Trophoblast cell (in vitro differentiated cells and primary cell): ENCODE results near the gene TPD52L2.

Experiments
- DNase-seq, 2 donors: peaks; one replicate each; pipeline ENCODE4 v3.0.0-alpha.2; 2016
- H2AFZ ChIP-seq: 2 replicates; pipeline ENCODE4 v1.6.1; 2013; ENCODE audit warnings: low read length, moderate library complexity, mild to moderate bottlenecking; ENCODE audit not compliant: insufficient read depth, poor library complexity
- H2AK5ac ChIP-seq: 2 replicates; pipeline ENCODE4 v1.6.1; 2013; ENCODE audit warnings: mild to moderate bottlenecking, low read length
- H2BK120ac ChIP-seq: 2 replicates; pipeline ENCODE4 v1.6.1; 2013; ENCODE audit warnings: low read length, mild to moderate bottlenecking, moderate library complexity; ENCODE audit not compliant: insufficient read depth, poor library complexity
- H2BK12ac ChIP-seq: 2 replicates; pipeline ENCODE4 v1.6.1; 2013; ENCODE audit warnings: mild to moderate bottlenecking, low read length, moderate library complexity
- H2BK5ac ChIP-seq: 2 replicates; pipeline ENCODE4 v1.6.1; 2013; ENCODE audit warnings: low read length, low read depth, moderate library complexity, mild to moderate bottlenecking; ENCODE audit not compliant: poor library complexity
- H3K14ac ChIP-seq: 2 replicates; pipeline ENCODE4 v1.6.1; 2013; ENCODE audit warnings: mild to moderate bottlenecking, low read length
- H3K18ac ChIP-seq: 2 replicates; pipeline ENCODE4 v1.6.1; 2013; ENCODE audit warnings: mild to moderate bottlenecking, low read length
- H3K23ac ChIP-seq: 2 replicates; pipeline ENCODE4 v1.6.1; 2013; ENCODE audit warnings: low read length
- H3K27ac ChIP-seq: 2 replicates; pipeline ENCODE4 v1.5.1; 2013; ENCODE audit warnings: low read depth, mild to moderate bottlenecking, inconsistent platforms, low read length, moderate library complexity
- H3K27me3 ChIP-seq: 2 replicates; pipeline ENCODE4 v1.6.1; 2013; ENCODE audit warnings: inconsistent platforms, mild to moderate bottlenecking, low read length, moderate library complexity; ENCODE audit not compliant: insufficient read depth
- H3K36me3 ChIP-seq, 2 experiments: 1 replicate in 1 of 2; 2 replicates in 1 of 2; pipeline ENCODE4 v1.6.1; 2013; ENCODE audit warnings: low read length in 2 of 2, mild to moderate bottlenecking in 2 of 2, moderate library complexity in 1 of 2; ENCODE audit not compliant: insufficient read depth in 2 of 2, control insufficient read depth in 1 of 2
- H3K4ac ChIP-seq: 2 replicates; pipeline ENCODE4 v1.6.1; 2013; ENCODE audit warnings: low read depth, mild to moderate bottlenecking, low read length, moderate library complexity
- H3K4me1 ChIP-seq, 2 experiments: 1 replicate in 1 of 2; 2 replicates in 1 of 2; pipeline ENCODE4 v1.6.1; 2013; ENCODE audit warnings: low read length in 2 of 2, mild to moderate bottlenecking in 2 of 2, moderate library complexity in 1 of 2; ENCODE audit not compliant: insufficient read depth in 2 of 2, control insufficient read depth in 1 of 2
- H3K4me2 ChIP-seq: 2 replicates; pipeline ENCODE4 v1.6.1; 2013; ENCODE audit warnings: inconsistent platforms, mild to moderate bottlenecking, low read length, moderate library complexity
- H3K4me3 ChIP-seq: 2 replicates; pipeline ENCODE4 v1.5.1; 2013; ENCODE audit warnings: mild to moderate bottlenecking, low read depth, low read length, inconsistent platforms
- H3K79me1 ChIP-seq: one replicate; pipeline ENCODE4 v1.6.1; 2013; ENCODE audit warnings: low read length
- H3K79me2 ChIP-seq: 2 replicates; pipeline ENCODE4 v1.6.1; 2013; ENCODE audit warnings: low read length, mild to moderate bottlenecking; ENCODE audit not compliant: control insufficient read depth, insufficient read depth, poor library complexity
- H3K9ac ChIP-seq: 2 replicates; pipeline ENCODE4 v1.6.1; 2013; ENCODE audit warnings: mild to moderate bottlenecking, low read length
- H3K9me3 ChIP-seq: 2 replicates; pipeline ENCODE4 v1.6.1; 2013; ENCODE audit warnings: low read depth, mild to moderate bottlenecking, control low read depth, inconsistent platforms, low read length; ENCODE audit not compliant: insufficient read depth
- H4K12ac ChIP-seq: 2 replicates; pipeline ENCODE4 v1.6.1; 2013; ENCODE audit warnings: low read depth, mild to moderate bottlenecking, low read length, moderate library complexity
- H4K8ac ChIP-seq: 2 replicates; pipeline ENCODE4 v1.6.1; 2013; ENCODE audit warnings: low read depth, mild to moderate bottlenecking, low read length, moderate library complexity
- H4K91ac ChIP-seq: one replicate; pipeline ENCODE4 v1.6.1; 2013; ENCODE audit warnings: low read depth, mild to moderate bottlenecking, low read length, moderate library complexity
- WGBS: extraction: QIAGEN DNeasy Blood & Tissue Kit; methylation state at CpG from one replicate; pipeline ENCODE4 v1.1.7; 2013; ENCODE audit warnings: missing lambda C conversion rate; ENCODE audit not compliant: insufficient read length, insufficient coverage; ENCODE audit errors: extremely low coverage; 5-methylcytosine and 5-hydroxymethylcytosine counted together

Gene TPD52L2

DNA sequence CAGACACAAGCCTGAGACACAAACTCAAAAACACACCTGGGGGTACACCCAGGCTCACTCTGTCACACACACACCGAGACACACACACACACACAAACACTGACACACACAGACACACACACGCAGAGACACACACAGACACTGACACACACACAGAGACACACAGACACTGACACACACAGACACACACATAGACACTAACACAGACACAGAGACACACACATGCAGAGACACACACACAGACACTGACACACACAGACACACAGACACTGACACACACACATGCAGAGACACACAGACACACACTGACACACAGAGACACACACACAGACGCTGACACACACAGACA, 18.2 kb upstream of the TPD52L2 start:
- Histone ChIP-seq H3K9me3 (no peaks in the 10 kb centered on the region), H4K91ac (peak overlapping the region; percentile 69), H2BK12ac (peak overlapping the region; percentile 60), H3K79me1 (peaks cover 23% of the 10 kb centered on the region), H2BK120ac (peak overlapping the region; percentile 21), H3K9ac (no peak overlapping the region), H3K36me3 (no peaks in the 10 kb centered on the region), H3K14ac (peak overlapping the region; percentile 61), H4K8ac (no peak overlapping the region), H2AFZ (no peak overlapping the region), H2BK5ac (no peak overlapping the region), H3K79me2 (no peaks in the 10 kb centered on the region), H2AK5ac (peak overlapping the region; percentile 44), H3K23ac (no peak overlapping the region), H3K4me3 (no peak overlapping the region), H3K27me3 (no peaks in the 10 kb centered on the region), H3K4me2 (peak overlapping the region; percentile 69), H3K18ac (peak overlapping the region; percentile 12), H3K4ac (no peak overlapping the region), H4K12ac (no peak overlapping the region), H3K27ac (peak overlapping the region; percentile 55), H3K4me1 (peaks cover 24% of the 10 kb centered on the region in 2 experiments)
- no CpG with 5 or more reads among the region's 3 CpGs for WGBS
- DNase-seq = no peak

DNA sequence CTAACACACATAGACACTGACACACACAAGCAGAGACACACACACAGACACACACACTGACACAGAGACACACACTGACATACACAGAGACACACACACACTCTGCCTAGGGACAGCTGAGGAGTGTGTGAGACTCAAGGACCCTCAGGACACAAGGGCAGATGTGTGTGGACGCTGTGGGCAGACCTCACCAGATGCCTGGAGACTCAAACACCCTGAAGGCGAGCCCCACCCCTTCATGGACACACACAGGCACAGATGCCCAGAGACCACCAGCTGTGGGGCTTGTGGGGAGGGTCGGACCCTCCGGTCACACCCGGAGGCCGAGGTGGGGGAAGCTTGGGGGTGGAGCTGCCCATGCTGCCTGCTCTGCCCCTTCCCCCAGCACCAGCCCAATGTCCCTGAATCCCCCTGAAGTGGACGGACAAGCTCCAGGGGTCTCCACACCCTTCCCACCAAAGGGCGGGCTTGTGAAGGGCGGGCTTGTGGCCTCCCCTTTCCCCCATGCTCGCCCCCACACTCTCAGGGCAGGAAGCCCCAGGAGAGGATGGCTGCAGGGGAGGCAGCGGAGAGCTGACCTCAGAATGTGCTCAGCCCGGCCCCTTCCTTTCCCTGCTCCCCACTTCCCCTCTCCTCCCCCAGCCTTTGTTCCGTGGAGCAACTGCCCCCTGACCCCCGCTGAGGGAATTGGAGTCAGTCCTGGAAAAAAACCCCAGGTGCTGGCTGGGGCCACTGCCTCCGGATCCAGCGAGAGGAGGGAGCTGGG, 17.6 kb upstream of the TPD52L2 start:
- Histone ChIP-seq H3K27ac (peak overlapping the region; percentile 55), H3K23ac (no peak overlapping the region), H4K8ac (peak overlapping the region; percentile 3), H2BK12ac (peak overlapping the region; percentile 60), H3K4me3 (no peak overlapping the region), H3K9me3 (no peaks in the 10 kb centered on the region), H3K18ac (peak overlapping the region; percentile 12), H3K14ac (peak overlapping the region; percentile 61), H3K4me1 (peaks cover 24% of the 10 kb centered on the region in 2 experiments), H2AFZ (no peak overlapping the region), H3K4me2 (no peak overlapping the region), H3K36me3 (no peaks in the 10 kb centered on the region), H3K79me1 (peaks cover 23% of the 10 kb centered on the region), H4K12ac (no peak overlapping the region), H4K91ac (peak overlapping the region; percentile 69), H3K4ac (no peak overlapping the region), H3K9ac (no peak overlapping the region), H3K27me3 (no peaks in the 10 kb centered on the region), H2BK120ac (peak overlapping the region; percentile 21), H2AK5ac (peak overlapping the region; percentile 44), H2BK5ac (peak overlapping the region; percentile 13), H3K79me2 (no peaks in the 10 kb centered on the region)
- DNase-seq = no peak
- no CpG with 5 or more reads among the region's 16 CpGs for WGBS

DNA sequence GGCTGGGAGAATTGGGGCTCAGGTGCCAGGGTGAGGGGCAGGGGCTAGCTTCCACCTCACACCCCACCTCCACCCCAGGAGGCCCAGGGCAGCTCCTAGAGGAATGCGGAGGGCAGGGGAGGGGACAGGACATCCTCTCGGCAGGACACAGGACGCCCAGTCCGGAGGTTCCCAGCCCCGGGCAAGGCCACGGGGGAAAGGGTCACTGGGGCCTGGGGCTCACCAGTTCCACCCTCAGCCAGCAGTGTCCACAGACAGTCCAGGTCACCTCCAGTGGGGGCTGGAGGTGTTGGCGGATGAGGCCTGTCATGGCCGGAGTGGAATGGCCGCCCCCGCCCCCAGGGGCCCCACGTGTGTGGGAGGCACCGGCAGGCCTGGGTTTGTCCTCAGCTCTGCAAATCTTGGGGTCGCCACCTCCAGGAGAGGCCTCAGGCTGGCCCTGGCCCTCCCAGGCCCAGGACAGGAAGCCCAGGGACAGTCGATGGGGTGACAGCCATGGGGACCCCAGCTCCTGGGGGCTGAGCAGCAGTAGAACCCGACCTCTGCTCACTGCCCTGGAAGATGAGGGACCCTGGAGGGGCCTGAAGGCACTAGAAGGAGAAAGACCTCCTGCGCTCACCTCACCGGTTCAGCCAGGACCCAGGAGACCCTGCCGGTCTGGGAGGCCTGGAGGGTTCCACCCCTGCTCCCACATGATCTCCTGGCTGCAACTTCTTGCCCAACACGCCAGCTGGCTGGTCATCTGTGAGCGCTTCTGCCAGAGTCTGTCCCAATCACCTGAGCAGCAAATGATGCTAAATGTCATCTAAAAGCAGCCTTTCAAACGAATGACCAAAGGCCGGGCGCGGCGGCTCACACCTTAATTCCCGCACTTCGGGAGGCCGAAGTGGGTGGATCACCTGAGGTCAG, 16.8 kb upstream of the TPD52L2 start:
- no peak overlapping the region for H3K4me2 ChIP-seq
- no peak overlapping the region for H3K23ac ChIP-seq
- peak overlapping the region; percentile 69 for H4K91ac ChIP-seq
- H3K36me3 ChIP-seq = no peaks in the 10 kb centered on the region
- peak overlapping the region; percentile 23 for H3K4ac ChIP-seq
- no CpG with 5 or more reads among the region's 28 CpGs for WGBS
- peak overlapping the region; percentile 84 for H2AK5ac ChIP-seq
- peak overlapping the region; percentile 21 for H2BK120ac ChIP-seq
- H3K9me3 ChIP-seq = no peaks in the 10 kb centered on the region
- peak overlapping the region; percentile 14 for H4K8ac ChIP-seq
- peak overlapping the region; percentile 60 for H2BK12ac ChIP-seq
- H3K4me1 ChIP-seq = peaks cover 24% of the 10 kb centered on the region in 2 experiments
- peak overlapping the region; percentile 63 for H2AFZ ChIP-seq
- H3K79me1 ChIP-seq = peaks cover 23% of the 10 kb centered on the region
- no peak overlapping the region for H3K9ac ChIP-seq
- peak overlapping the region; percentile 2 for H3K18ac ChIP-seq
- no peak overlapping the region for H3K4me3 ChIP-seq
- no peaks in the 10 kb centered on the region for H3K27me3 ChIP-seq
- no peaks in the 10 kb centered on the region for H3K79me2 ChIP-seq
- H2BK5ac ChIP-seq = peak overlapping the region; percentile 45
- no peak for DNase-seq
- H4K12ac ChIP-seq = peak overlapping the region; percentile 19
- peak overlapping the region; percentile 46 for H3K27ac ChIP-seq
- H3K14ac ChIP-seq = peak overlapping the region; percentile 60

DNA sequence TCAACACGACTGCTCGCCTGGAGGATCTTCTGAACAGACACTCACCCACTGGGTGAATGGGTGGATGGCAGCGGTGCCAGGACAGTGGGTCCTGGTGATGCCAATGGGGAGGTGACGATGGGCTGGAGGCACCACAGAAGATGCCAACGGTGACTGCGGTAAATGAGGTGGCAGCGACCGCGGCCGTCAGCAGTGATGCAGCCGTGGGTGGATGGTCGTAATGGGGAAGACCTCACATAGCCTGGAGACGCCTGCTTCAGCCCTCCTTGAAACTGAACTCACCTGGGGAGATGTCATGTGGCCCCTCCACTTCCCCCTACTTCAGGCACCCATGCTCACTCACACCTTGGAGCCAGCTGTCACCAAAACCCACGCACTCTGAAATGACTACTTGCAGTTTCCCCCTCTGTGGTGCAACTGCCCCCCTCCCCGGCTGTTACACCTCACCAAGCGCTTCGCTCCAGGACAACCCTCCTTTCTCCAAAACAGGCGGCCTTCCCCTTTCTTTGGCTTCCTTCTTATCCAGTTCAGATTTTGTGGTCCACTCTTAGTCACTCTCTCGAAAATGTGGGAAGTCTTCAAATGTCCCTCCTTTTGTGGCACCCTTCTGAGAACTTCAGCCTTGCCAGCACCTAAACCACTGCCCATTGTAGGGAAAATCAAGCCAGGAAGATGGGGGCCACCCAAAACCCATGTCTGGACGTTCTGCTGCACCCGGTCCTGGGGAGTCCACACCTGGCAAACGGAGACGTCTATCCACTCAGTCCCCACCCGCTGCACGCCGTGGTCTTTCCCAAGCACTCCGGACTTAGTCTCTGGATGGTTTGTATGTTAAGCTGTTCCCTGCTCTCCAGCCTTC, 14.2 kb upstream of the TPD52L2 start:
- no peaks in the 10 kb centered on the region for H3K79me2 ChIP-seq
- no peak overlapping the region for H3K23ac ChIP-seq
- H4K8ac ChIP-seq = no peak overlapping the region
- no peak overlapping the region for H3K14ac ChIP-seq
- no CpG with 5 or more reads among the region's 27 CpGs for WGBS
- H3K27ac ChIP-seq = no peak overlapping the region
- no peak overlapping the region for H3K4me2 ChIP-seq
- H2AK5ac ChIP-seq = no peak overlapping the region
- no peak overlapping the region for H3K4me3 ChIP-seq
- peaks cover 3% of the 10 kb centered on the region for H3K9me3 ChIP-seq
- H3K27me3 ChIP-seq = no peaks in the 10 kb centered on the region
- no peaks in the 10 kb centered on the region for H3K36me3 ChIP-seq
- no peak overlapping the region for H2BK12ac ChIP-seq
- no peak overlapping the region for H2AFZ ChIP-seq
- no peak overlapping the region for H3K4ac ChIP-seq
- H3K79me1 ChIP-seq = peaks cover 35% of the 10 kb centered on the region
- H4K91ac ChIP-seq = no peak overlapping the region
- H3K9ac ChIP-seq = no peak overlapping the region
- H2BK120ac ChIP-seq = no peak overlapping the region
- H2BK5ac ChIP-seq = no peak overlapping the region
- H3K4me1 ChIP-seq = peaks cover 40 to 47% of the 10 kb centered on the region in 2 experiments
- no peak for DNase-seq
- no peak overlapping the region for H3K18ac ChIP-seq
- H4K12ac ChIP-seq = no peak overlapping the region
